Measurements from ENCODE around the gene ATP1A2.

Gene ATP1A2

GRCh38 chr1:160151303-160151702 lies 35.7 kb downstream of the ATP1A2 start, which contains the start of gene ATP1A4:
ATP1A4 (plus strand) TSS chr1:160151603; CDS start chr1:160152041, 438 bp downstream.
- no peak for DNase-seq

GRCh38 chr1:160154790-160155189 lies 39.2 kb downstream of the ATP1A2 start:
- peak in 1 of 2 donors; percentile 46 for DNase-seq

DNA sequence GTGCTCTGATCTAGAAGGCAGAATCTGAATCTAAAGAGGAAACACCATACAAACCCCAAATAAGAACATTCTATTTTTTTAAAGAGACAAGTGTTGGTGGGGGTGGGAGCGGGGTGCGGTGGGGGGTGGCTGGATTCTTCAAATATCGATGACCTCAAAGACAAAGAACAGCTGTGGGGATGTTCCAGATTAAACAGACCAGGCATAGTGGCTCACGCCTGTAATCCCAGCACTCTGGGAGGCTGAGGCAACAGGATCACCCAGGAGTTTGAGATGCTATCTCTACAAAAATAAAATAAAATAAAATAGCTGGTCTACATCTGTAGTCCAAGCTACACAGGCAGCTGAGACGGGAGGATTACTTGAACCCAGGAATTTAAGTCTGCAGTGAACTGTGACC lies 40.8 kb downstream of the ATP1A2 start:
- DNase-seq = no peak

GRCh38 chr1:160157174-160157573 lies 41.6 kb downstream of the ATP1A2 start:
- DNase-seq = no peak

- no peak for DNase-seq
Observed at GRCh38 chr1:160158031-160158430, 42.5 kb downstream of the ATP1A2 start.

DNA sequence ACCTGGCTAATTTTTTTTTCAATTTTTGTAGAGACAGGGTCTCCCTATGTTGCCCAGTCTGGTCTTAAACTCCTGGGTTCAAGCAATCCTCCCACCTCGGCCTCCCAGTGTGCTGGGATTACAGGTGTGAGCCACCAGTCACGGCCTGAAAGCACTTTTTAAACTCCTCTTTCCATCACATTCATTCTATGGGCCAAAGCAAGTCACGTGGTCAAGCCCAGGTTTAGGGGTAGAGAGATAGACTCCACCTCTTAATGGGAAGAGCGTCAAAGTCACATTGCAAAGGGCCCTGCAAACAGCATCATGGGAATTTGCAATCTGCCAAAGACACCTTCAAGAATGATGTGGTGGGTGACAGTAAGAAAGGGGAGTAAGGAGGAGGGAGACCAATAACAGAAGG lies 43.0 kb downstream of the ATP1A2 start:
- DNase-seq = no peak

DNA sequence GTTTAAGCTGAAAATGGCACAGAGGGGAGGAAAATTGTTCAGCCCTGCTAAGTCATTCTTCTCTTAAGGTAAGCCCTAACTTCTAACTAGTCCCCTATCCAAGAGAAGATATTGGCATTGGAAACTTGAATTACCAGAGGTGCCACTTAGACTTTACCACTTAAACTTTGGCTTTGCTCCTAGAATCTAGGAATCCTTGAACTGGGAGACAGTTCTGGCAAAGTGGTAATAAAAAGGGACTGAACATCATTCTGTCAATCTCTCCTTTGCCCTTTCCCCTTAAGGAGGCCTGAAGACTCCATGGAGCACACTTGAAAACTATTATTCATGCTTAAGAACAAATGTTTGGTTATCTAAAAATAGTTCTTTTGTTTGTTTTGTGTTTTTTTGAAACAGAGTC lies 44.3 kb downstream of the ATP1A2 start:
- DNase-seq = no peak

GRCh38 chr1:160161965-160162705 lies 46.6 kb downstream of the ATP1A2 start:
- DNase-seq = peak in 1 of 2 donors; percentile 38

DNA sequence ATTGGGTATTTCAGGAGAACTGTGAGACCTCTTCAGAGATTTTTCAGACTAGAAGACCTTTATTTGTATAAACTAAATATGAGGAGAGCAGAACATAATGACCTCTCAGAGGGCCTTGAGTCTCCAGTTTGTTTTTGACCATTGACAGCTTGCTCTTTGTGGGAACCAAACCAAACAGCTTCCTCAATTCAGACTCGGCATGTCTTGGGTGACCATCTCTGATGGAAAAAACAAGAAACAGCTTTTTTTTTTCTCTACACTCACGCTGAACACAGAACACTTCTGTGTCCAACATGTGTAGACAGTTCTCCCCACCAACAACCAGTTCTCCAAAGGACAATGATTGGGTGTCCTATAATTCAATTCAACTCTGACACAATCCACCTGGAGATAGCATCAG lies 47.4 kb downstream of the ATP1A2 start:
- peak; percentile 24 to 36 for DNase-seq

DNA sequence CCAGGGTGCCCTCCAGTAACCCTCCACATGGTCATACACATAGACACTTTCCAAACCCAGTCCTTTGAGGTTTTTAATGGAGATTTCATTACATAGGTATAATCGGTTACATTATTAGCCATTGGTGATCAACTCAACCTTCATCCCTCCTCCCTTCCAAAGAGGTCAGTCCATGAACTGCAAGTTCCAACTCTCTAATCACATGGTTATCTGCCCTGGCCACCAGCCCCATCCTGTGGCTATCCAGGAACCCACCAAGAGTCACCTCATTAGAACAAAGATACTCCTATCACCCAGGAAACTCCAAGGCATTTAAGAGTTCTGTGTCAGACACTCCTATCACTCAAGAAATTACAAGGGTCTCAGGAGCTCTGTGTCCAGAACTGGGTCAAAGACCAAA lies 48.1 kb downstream of the ATP1A2 start:
- DNase-seq = peak in 1 of 2 donors; percentile 28

GRCh38 chr1:160164121-160164520 lies 48.6 kb downstream of the ATP1A2 start:
- DNase-seq = no peak

DNA sequence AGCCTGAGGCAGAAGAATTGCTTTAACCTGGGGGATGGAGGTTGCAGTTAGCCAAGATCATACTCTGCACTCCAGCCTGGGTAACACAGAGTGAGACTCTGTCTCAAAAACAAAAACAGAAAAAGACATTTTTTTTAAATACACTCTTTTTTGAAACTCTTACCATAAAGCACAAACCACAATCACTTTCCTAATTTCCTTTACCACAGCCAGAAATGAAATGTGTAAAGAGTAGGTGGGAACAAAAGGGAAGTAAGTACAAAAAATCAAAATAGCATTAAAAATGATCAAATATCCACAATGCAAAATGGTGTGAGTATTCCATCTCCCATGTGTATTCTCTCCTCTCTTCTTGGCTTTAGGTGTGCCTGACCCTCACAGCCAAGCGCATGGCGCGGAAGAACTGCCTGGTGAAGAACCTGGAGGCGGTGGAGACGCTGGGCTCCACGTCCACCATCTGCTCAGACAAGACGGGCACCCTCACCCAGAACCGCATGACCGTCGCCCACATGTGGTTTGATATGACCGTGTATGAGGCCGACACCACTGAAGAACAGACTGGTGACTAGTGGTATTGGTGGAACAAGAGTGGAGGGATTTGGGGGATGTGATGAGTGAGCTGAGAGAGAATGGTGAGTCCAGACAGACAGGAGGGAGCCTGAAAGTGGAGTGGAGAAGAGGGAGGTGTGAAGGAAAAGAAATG lies 50.8 kb downstream of the ATP1A2 start:
- DNase-seq = peak; percentile 56 to 62

- DNase-seq = no peak
Observed at GRCh38 chr1:160167056-160167455, 51.5 kb downstream of the ATP1A2 start.

DNA sequence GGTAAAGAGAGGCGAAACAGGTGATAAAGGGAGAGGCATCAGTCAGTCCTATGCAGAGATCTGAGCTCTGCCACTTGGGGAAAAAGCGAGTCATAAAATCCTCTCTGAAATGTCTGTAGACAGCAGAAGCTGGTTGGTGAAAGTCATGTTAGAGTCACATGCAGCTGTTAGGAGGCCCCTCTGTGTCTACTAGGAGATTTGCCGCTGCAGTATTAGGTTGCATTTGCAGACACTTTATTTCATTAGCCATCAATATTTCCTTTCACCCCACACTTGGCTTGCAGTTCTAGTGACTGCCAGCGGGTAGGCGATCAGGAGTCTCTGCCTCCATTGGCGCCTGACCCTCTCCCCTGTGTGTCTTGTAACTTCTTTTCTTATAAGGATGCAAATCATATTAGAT lies 52.0 kb downstream of the ATP1A2 start:
- no peak for DNase-seq

GRCh38 chr1:160168016-160168415 lies 52.5 kb downstream of the ATP1A2 start:
- DNase-seq = no peak

- no peak for DNase-seq
Observed at GRCh38 chr1:160168609-160169369, 53.2 kb downstream of the ATP1A2 start.

DNA sequence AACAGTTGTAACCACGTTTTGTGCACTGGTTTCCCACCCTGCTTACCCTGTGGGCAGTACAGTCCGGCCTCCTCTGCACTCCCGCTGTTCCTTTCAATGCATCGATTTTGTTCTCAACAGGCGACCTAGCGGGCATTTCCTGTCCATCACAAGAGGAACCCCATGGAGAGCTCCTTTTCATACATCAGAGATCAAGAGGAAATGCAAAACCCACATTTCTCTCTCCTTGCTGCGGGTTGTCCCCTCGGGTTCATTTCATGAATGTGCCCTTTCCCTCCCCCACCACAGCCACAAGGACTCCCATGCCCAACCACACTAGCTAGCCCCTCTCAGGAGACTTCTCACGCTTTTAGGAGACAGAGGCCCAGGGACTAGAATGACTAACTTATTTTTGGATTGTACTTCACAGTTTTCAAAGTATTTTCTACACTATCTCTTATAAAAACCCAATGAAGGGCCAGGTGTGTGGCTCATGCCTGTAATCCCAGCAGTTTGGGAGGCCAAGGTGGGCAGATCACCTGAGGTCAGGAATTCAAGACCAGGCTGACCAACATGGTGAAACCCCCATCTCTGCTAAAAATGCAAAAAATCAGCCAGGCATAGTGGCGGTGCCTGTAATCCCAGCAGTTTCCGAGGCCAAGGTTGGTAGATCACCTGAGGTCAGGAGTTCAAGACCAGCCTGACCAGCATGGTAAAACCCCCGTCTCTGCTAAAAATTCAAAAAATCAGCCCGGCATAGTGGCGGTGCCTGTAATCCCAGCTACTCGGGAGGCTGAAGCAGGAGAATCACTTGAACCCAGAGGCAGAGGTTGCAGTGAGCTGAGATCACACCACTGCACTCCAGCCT lies 54.2 kb downstream of the ATP1A2 start:
- DNase-seq = peak in 1 of 2 donors; percentile 39

GRCh38 chr1:160171354-160171753 lies 55.8 kb downstream of the ATP1A2 start:
- DNase-seq = no peak

DNA sequence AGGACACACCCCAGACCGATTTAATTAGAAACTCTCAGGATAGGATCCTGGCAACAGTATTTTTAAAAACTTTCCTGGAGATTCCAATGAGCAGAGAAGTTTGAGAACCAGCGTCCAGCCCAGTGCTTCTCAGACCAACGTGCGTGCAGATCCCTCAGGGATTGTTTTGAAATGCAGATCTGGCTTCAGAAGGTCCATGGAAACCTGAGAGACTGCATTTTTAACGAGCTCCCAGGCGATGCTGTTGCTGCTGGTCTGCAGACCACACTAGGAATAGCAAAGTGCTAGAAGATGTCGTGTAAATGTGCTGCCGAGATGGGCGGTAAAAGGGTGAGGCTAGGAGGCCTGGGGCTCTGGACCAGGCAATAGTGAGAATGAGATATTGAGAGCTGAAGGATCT lies 56.4 kb downstream of the ATP1A2 start:
- no peak for DNase-seq

DNA sequence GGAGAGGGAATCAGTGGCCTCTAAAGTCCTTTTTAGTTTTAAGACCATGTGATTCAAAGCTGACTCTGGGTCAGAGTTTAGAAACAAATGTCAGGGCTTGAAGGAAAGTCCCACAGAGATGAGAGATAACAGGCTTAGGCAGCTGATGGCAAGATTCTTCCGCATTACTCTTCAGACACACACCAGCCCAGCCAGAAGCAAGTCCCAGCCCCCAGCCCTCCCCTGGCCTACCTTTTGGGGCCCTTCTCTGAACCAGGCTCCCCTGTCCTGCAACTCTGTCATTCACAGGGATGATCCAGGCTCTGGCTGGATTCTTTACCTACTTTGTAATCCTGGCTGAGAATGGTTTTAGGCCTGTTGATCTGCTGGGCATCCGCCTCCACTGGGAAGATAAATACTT lies 61.7 kb downstream of the ATP1A2 start:
- DNase-seq = no peak

- DNase-seq = no peak
Observed at GRCh38 chr1:160177667-160178066, 62.1 kb downstream of the ATP1A2 start.

GRCh38 chr1:160178731-160179130 lies 63.2 kb downstream of the ATP1A2 start:
- DNase-seq = peak in 1 of 2 donors; percentile 32

- DNase-seq = no peak
Observed at GRCh38 chr1:160179336-160179735, 63.8 kb downstream of the ATP1A2 start.
